Measurements from ENCODE around the gene HOXC12.

GRCh38 chr12:54005531-54005852 is 50.8 kb downstream of the HOXC12 start:
- TF ChIP-seq CEBPB (IDR thresholded peaks at IDR 0.05) = no peak
- TF ChIP-seq ZBTB7A (IDR thresholded peaks at IDR 0.05; ENCODE audit: low read depth) = no peak
- no peak for TF ChIP-seq FOXM1 (IDR thresholded peaks at IDR 0.05; ENCODE audit: borderline replicate concordance, low read depth)
- 0 out of 2 replicates have a peak, but pooled peaks have one; percentile 7 for TF ChIP-seq TAF1 (IDR thresholded peaks at IDR 0.05; ENCODE audit: low read depth)
- no peak for TF ChIP-seq TCF12 (IDR thresholded peaks at IDR 0.05; ENCODE audit: low read depth)
- no peak for TF ChIP-seq CREB1 (IDR thresholded peaks at IDR 0.05; ENCODE audit: low read depth)
- no peak for TF ChIP-seq REST (IDR thresholded peaks at IDR 0.05; ENCODE audit: low read depth)
- TF ChIP-seq EP300 (IDR thresholded peaks at IDR 0.05; ENCODE audit: borderline replicate concordance) = no peak
- TF ChIP-seq EGR1 (IDR thresholded peaks at IDR 0.05) = no peak
- no peak for TF ChIP-seq NFIC (IDR thresholded peaks at IDR 0.05)
- no peak for TF ChIP-seq RAD21 (IDR thresholded peaks at IDR 0.05; ENCODE audit: low read depth)
- no peak for TF ChIP-seq MAX (IDR thresholded peaks at IDR 0.05)
- no peak for TF ChIP-seq YY1 (IDR thresholded peaks at IDR 0.05; ENCODE audit: low read depth)
